Bronchial epithelial cell (primary cell): ENCODE measurements around the gene GAB3. TPM values are rescaled to one million over a fixed set of nuclear protein-coding genes. Genes with fewer than 3 reads are reported as not detected.

Source experiments
- DNase-seq: peaks from one replicate; pipeline ENCODE4 v3.0.0-alpha.2; 2010; ENCODE audit warnings: low read depth
- FAIRE-seq: peaks from 2 replicates; lab custom pipeline; 2011; peaks lifted over from hg19 to GRCh38; lab: Jason Lieb, UNC
- H3K27me3 ChIP-seq: 2 replicates; pipeline ENCODE4 v1.5.1; 2011; ENCODE audit warnings: low read length; ENCODE audit not compliant: control insufficient read depth, insufficient read depth
- H3K36me3 ChIP-seq: 2 replicates; pipeline ENCODE4 v1.5.1; 2011; ENCODE audit warnings: low read length; ENCODE audit not compliant: control insufficient read depth, insufficient read depth
- H3K4me3 ChIP-seq: 2 replicates; pipeline ENCODE4 v1.5.1; 2011; ENCODE audit warnings: mild to moderate bottlenecking, low read depth, low read length, control low read depth
- CTCF ChIP-seq: IDR thresholded peaks from 2 replicates; pipeline ENCODE4 v1.5.1; 2011; ENCODE audit warnings: mild to moderate bottlenecking, moderate library complexity, low read length, control low read depth, inconsistent platforms; ENCODE audit not compliant: insufficient read depth, severe bottlenecking
- total RNA-seq: library from RNA; depleted of rRNA; stranded (reverse); fragments of >200 nt; gene quantifications from 2 replicates; pipeline ENCODE4 v1.2.1, GENCODE V29; 2014

GAB3 gene
- total RNA-seq, 1 donor from 2014 or later, result under 0.01 TPM

- DNase-seq (no peak), FAIRE-seq (no peak)
- Histone ChIP-seq H3K27me3 (no peaks in the 10 kb centered on the region), H3K36me3 (no peaks in the 10 kb centered on the region), H3K4me3 (no peak overlapping the region)
- no peak for TF ChIP-seq CTCF
These were observed 25.7 kb downstream of the GAB3 start for GRCh38 chrX:154724993-154725756.

- FAIRE-seq (no peak), DNase-seq (no peak)
- H3K4me3 ChIP-seq, result no peak overlapping the region
- no peaks in the 10 kb centered on the region for H3K36me3 ChIP-seq
- no peak for TF ChIP-seq CTCF
- no peaks in the 10 kb centered on the region for H3K27me3 ChIP-seq
These were observed 29.7 kb downstream of the GAB3 start for GRCh38 chrX:154721155-154721554.

GRCh38 chrX:154720067-154720466 is 30.8 kb downstream of the GAB3 start:
- no peak for TF ChIP-seq CTCF
- no peaks in the 10 kb centered on the region for H3K36me3 ChIP-seq
- peak; percentile 89 for DNase-seq
- H3K27me3 ChIP-seq, result no peaks in the 10 kb centered on the region
- no peak overlapping the region for H3K4me3 ChIP-seq
- FAIRE-seq, result no peak

GRCh38 chrX:154719132-154719675 is 31.7 kb downstream of the GAB3 start:
- peak; percentile 90 for DNase-seq
- no peaks in the 10 kb centered on the region for H3K27me3 ChIP-seq
- H3K36me3 ChIP-seq, result no peaks in the 10 kb centered on the region
- no peak overlapping the region for H3K4me3 ChIP-seq
- peak; percentile 76 for FAIRE-seq
- TF ChIP-seq CTCF, result no peak

GRCh38 chrX:154718616-154719015 is 32.3 kb downstream of the GAB3 start:
- FAIRE-seq (no peak), DNase-seq (no peak)
- Histone ChIP-seq H3K27me3 (no peaks in the 10 kb centered on the region), H3K4me3 (no peak overlapping the region), H3K36me3 (no peaks in the 10 kb centered on the region)
- no peak for TF ChIP-seq CTCF
